Activated CD8-positive, alpha-beta T cell treated with anti-CD3 and anti-CD28 coated beads for 36 hours (primary cell): ENCODE results near the gene CXCL14. TPM values are rescaled to one million over a fixed set of nuclear protein-coding genes. Genes with fewer than 3 reads are reported as not detected.
A peak's percentile ranks its signal among the peaks of the same experiment; 100 is the strongest.

Source experiments
- ATAC-seq: fragments of 200-7000 bp; cut with Tn5 transposase; one replicate; pipeline ENCODE4 v1.10.0; 2021; ENCODE audit warnings: mild to moderate bottlenecking, moderate library complexity
- CTCF ChIA-PET: fragments of 350-600 bp; sonication (Branson Sonifier 250); formaldehyde crosslinking; loops from one replicate; lab custom pipeline; 2021; ENCODE audit warnings: antibody characterized with exemption; lab: Charles Lee
- POLR2A ChIA-PET: fragments of 350-600 bp; sonication (Branson Sonifier 250); formaldehyde crosslinking; loops from one replicate; lab custom pipeline; 2021; ENCODE audit warnings: antibody characterized with exemption; lab: Charles Lee
- DNase-seq: peaks from one replicate; pipeline ENCODE4 v3.0.0-alpha.2; 2020
- H3K27ac Mint-ChIP-seq: one replicate; pipeline ENCODE4 v1.8.0; 2021; ENCODE audit warnings: mild to moderate bottlenecking, mixed read lengths
- H3K27me3 Mint-ChIP-seq: one replicate; pipeline ENCODE4 v1.8.0; 2021; ENCODE audit warnings: mixed read lengths
- H3K36me3 Mint-ChIP-seq: one replicate; pipeline ENCODE4 v1.8.0; 2021; ENCODE audit warnings: low read depth, mixed read lengths
- H3K4me1 Mint-ChIP-seq: one replicate; pipeline ENCODE4 v1.8.0; 2021; ENCODE audit warnings: low read depth, mixed read lengths
- H3K4me3 Mint-ChIP-seq: one replicate; pipeline ENCODE4 v1.8.0; 2021; ENCODE audit warnings: mild to moderate bottlenecking, moderate library complexity, mixed read lengths
- H3K9me3 Mint-ChIP-seq: one replicate; pipeline ENCODE4 v1.8.0; 2021; ENCODE audit warnings: mixed read lengths
- intact Hi-C: fragments of 100-400 bp; cut with micrococcal nuclease; formaldehyde crosslinking; loops from one replicate; pipeline ENCODE4 v1.10.0; 2022
- total RNA-seq, 2 experiments: library from RNA; stranded (reverse); gene quantifications; one replicate each; pipeline ENCODE4 v1.2.3, GENCODE V29; 2021
- TF ChIP-seq, protein P1 (sequence below): fragments of 200-600 bp; IDR thresholded peaks from one replicate; pipeline ENCODE4 v1.8.0; 2022; ENCODE audit warnings: antibody characterized with exemption, mild to moderate bottlenecking

The CXCL14 gene
- total RNA-seq, 2 experiments from 2014 or later = not detected

DNA sequence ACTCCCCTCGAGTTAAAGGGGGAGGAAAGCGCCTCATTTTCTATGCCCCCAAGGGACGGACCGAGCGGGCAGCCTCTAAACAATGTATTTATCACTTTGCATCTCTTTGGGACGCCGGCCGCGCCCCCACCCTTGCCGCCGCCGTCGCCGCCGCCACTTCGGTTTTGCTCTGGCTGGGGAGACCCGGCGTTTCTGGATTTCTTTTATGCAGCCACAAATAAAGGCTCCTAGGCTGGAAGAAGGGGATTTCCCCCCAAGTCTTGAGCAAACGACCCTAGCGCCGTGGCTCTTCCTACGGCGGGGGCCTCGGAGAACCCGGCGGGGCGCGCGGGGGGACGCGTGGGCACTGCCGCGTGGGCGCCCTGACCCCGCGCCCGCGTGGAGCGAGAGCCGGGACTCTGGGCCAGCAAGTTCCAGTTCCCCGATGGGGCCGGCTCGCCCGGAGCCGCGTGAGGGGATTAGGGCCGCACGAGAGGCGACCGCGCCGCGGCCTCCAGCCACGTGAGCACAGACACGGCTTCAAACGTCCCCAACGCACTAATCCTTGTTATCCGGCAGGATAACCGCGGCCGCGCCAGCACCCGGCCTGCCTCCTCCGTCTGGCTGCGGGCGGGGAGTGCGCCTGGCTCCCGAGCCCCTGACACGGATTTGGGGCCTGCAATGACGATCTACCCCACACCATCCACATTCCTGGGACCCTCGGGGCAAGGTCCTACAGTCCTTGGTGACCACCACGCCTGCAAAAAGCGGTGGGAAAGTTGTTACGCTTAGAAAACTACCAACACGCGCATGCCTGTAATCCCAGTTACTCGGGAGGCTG, 35.1 kb downstream of the CXCL14 start:
- Mint-ChIP-seq H3K36me3 (no peaks in the 10 kb centered on the region), H3K9me3 (no peaks in the 10 kb centered on the region), H3K4me1 (peaks cover 16% of the 10 kb centered on the region), H3K4me3 (peak overlapping the region; percentile 71), H3K27me3 (peaks cover 70% of the 10 kb centered on the region), H3K27ac (no peak overlapping the region)
- ATAC-seq (no peak), DNase-seq (no peak)
- CTCF ChIA-PET = interaction anchor here (1.0 to 2.6 kb wide), 4 partner anchors 8 to 81 kb away, joined by 4 to 12 read pairs (median 10); no protein-coding TSS in a partner anchor
- POLR2A ChIA-PET = no interaction called here
- intact Hi-C loops = no loop called here
- TF ChIP-seq, protein P1, sequence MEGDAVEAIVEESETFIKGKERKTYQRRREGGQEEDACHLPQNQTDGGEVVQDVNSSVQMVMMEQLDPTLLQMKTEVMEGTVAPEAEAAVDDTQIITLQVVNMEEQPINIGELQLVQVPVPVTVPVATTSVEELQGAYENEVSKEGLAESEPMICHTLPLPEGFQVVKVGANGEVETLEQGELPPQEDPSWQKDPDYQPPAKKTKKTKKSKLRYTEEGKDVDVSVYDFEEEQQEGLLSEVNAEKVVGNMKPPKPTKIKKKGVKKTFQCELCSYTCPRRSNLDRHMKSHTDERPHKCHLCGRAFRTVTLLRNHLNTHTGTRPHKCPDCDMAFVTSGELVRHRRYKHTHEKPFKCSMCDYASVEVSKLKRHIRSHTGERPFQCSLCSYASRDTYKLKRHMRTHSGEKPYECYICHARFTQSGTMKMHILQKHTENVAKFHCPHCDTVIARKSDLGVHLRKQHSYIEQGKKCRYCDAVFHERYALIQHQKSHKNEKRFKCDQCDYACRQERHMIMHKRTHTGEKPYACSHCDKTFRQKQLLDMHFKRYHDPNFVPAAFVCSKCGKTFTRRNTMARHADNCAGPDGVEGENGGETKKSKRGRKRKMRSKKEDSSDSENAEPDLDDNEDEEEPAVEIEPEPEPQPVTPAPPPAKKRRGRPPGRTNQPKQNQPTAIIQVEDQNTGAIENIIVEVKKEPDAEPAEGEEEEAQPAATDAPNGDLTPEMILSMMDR = no peak

DNA sequence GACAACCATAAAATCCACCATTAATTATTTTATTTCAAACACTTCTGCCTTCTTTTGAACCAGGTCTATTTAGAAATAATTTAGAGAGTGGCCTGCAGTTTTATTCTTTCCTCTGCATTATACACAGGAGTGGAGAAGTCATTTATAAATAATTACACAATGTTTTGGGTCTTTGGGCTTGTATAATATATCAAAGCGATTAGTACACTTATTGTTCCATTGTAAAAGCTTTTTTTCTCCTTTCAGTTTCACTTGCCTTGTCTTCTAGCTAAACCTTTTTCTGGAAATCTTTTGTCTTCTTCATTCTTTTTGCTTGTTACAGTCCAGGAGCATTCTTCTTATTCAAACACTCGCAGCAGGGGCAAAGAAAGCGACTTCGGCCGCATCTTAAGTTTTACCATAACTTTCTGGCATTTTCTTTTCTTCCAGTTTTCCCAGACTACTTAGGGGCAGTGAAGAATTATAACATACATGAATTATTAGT, 35.7 kb downstream of the CXCL14 start:
- H3K9me3 Mint-ChIP-seq = no peaks in the 10 kb centered on the region
- TF ChIP-seq, protein P1 = no peak
- peaks cover 16% of the 10 kb centered on the region for H3K4me1 Mint-ChIP-seq
- H3K27me3 Mint-ChIP-seq = peaks cover 75% of the 10 kb centered on the region
- POLR2A ChIA-PET = no interaction called here
- CTCF ChIA-PET = interaction anchor here (1.0 to 2.6 kb wide), 5 partner anchors 9 to 81 kb away, joined by 3 to 12 read pairs (median 9); no protein-coding TSS in a partner anchor
- DNase-seq (no peak), ATAC-seq (no peak)
- H3K4me3 Mint-ChIP-seq = peak overlapping the region; percentile 27
- H3K27ac Mint-ChIP-seq = no peak overlapping the region
- no peaks in the 10 kb centered on the region for H3K36me3 Mint-ChIP-seq
- intact Hi-C loops = no loop called here

DNA sequence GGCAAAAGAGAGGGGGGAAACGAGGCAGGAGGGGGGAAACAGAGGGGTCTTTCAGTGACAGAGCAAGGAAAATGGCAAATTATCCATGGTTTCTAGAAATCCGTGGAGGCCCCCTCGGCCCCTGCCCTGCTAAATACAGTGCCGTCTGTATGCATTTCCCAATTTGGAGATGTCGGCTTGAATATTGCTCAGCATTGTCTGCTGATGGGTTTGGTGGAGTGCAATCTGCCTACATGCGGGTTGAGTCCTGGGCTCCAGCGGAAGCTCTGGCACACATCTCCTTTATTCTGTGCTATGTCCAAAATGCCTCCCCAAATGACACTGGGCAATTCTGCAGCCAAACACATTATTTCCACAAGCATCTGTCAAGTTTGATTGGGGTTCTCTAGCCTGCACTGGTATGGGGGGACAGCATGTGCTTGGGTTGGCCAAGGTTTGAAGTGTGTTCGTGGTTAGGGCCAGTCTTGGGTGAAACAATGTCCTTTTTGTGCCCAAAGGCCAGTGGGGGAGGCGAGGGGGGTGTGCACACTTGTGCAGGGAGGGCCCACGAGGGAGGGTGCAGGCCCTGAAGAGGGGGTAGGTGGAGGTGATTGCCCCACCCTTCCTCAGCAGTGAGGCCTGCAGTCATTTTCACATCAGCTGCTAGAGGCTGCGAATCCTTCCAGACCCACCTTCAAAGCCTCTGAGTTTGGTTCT, 36.8 kb downstream of the CXCL14 start:
- DNase-seq (no peak), ATAC-seq (no peak)
- ChIA-PET POLR2A (no interaction called here), CTCF (interaction anchor here (1.0 to 2.6 kb wide), 6 partner anchors 10 to 79 kb away, joined by 3 to 12 read pairs (median 7); no protein-coding TSS in a partner anchor)
- no peak overlapping the region for H3K4me3 Mint-ChIP-seq
- no peaks in the 10 kb centered on the region for H3K9me3 Mint-ChIP-seq
- H3K4me1 Mint-ChIP-seq = peaks cover 16% of the 10 kb centered on the region
- peaks cover 81% of the 10 kb centered on the region for H3K27me3 Mint-ChIP-seq
- TF ChIP-seq, protein P1 = no peak
- H3K36me3 Mint-ChIP-seq = no peaks in the 10 kb centered on the region
- H3K27ac Mint-ChIP-seq = no peak overlapping the region
- intact Hi-C loops = no loop called here

DNA sequence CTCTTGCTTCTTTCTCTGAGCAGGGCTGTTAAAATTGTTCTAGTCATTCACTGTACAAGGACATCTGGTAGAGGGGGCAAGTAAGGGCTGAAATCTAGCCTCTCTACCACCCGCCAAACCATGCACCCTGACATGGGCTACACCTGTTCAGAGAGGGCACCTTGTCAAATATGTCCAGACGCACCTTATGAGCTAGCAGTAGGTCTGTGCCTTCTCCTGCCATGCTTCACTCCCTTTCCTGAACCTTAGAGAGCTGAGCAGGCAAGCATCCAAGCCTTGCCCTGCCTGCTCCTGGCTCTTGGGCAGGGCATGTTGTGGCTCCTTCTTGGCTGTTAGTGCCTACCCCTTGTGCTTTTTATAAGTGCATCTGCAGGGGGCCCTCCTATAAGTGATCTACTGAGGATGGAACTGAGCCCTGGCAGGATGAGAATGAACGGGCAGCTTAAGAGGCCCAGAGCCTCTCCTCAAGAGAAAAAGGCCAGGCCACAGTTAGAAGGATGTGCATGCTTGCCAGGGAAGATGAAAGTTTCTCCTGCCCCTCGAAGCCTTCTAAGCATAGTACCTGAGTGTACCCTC, 39.3 kb downstream of the CXCL14 start:
- POLR2A ChIA-PET = no interaction called here
- CTCF ChIA-PET = interaction anchor here (1.4 kb wide), 1 partner anchor 12 kb away, joined by 4 read pairs; no protein-coding TSS in a partner anchor

More for the DNA sequence above, 39.3 kb downstream of the CXCL14 start:
- ATAC-seq = no peak
- DNase-seq = no peak
- Mint-ChIP-seq H3K27ac (no peak overlapping the region), H3K36me3 (no peaks in the 10 kb centered on the region), H3K9me3 (no peaks in the 10 kb centered on the region), H3K4me1 (peaks cover 17% of the 10 kb centered on the region), H3K27me3 (peaks cover 77% of the 10 kb centered on the region), H3K4me3 (no peak overlapping the region)
- TF ChIP-seq, protein P1 = no peak
- intact Hi-C loops = no loop called here
